HepG2 (cell line): Measurements from ENCODE around the gene OPRL1. TPM values are rescaled to one million over a fixed set of nuclear protein-coding genes. Genes with fewer than 3 reads are reported as not detected.

Experiments used
- BCLAF1 ChIP-seq: fragments of 450-650 bp; IDR thresholded peaks from 2 replicates; pipeline ENCODE4 v1.6.1; 2017; ENCODE audit warnings: mild to moderate bottlenecking
- E2F5 ChIP-seq: sonication (generic); formaldehyde crosslinking; conservative IDR thresholded peaks from 2 replicates; pipeline ENCODE4 v1.4.0; 2020; ENCODE audit warnings: missing genetic modification reagents
- ETV6 ChIP-seq: sonication (generic); formaldehyde crosslinking; conservative IDR thresholded peaks from 2 replicates; pipeline ENCODE4 v1.4.0; 2020; ENCODE audit warnings: missing genetic modification reagents
- FOXO1 ChIP-seq: sonication (generic); formaldehyde crosslinking; IDR thresholded peaks from 2 replicates; pipeline ENCODE4 v1.4.0; 2020; ENCODE audit warnings: missing genetic modification reagents
- IKZF5 ChIP-seq: IDR thresholded peaks from 2 replicates; pipeline ENCODE4 v1.6.1; 2018; ENCODE audit warnings: missing genetic modification reagents, mild to moderate bottlenecking, missing compliant biosample characterization
- ISX ChIP-seq: sonication (generic); formaldehyde crosslinking; conservative IDR thresholded peaks from 2 replicates; pipeline ENCODE4 v1.5.0; 2020; ENCODE audit warnings: missing genetic modification reagents
- KLF6 ChIP-seq: IDR thresholded peaks from 2 replicates; pipeline ENCODE4 v1.8.0; 2016; ENCODE audit warnings: missing biosample characterization, missing genetic modification reagents
- NFYC ChIP-seq: IDR thresholded peaks from 2 replicates; pipeline ENCODE4 v1.6.1; 2016; ENCODE audit warnings: missing genetic modification reagents, missing compliant biosample characterization
- RNF219 ChIP-seq: sonication (generic); formaldehyde crosslinking; IDR thresholded peaks from 2 replicates; pipeline ENCODE4 v1.5.0; 2020; ENCODE audit warnings: mild to moderate bottlenecking, missing genetic modification reagents
- SAP130 ChIP-seq: IDR thresholded peaks from 2 replicates; pipeline ENCODE4 v1.6.1; 2016; ENCODE audit warnings: low read depth
- SNAPC2 ChIP-seq: sonication (generic); formaldehyde crosslinking; IDR thresholded peaks from 2 replicates; pipeline ENCODE4 v1.8.1; 2022; ENCODE audit warnings: mild to moderate bottlenecking, missing genetic modification reagents
- ZC3H13 ChIP-seq: sonication (generic); formaldehyde crosslinking; IDR thresholded peaks from 2 replicates; pipeline ENCODE4 v1.8.1; 2023; ENCODE audit warnings: mild to moderate bottlenecking, missing genetic modification reagents, moderate library complexity
- ZC3H4 ChIP-seq: sonication (generic); formaldehyde crosslinking; IDR thresholded peaks from 2 replicates; pipeline ENCODE4 v1.4.0; 2020; ENCODE audit warnings: missing genetic modification reagents, borderline replicate concordance
- ZFYVE20 ChIP-seq: sonication (generic); formaldehyde crosslinking; IDR thresholded peaks from 2 replicates; pipeline ENCODE4 v1.8.0; 2023; ENCODE audit warnings: low read depth, mild to moderate bottlenecking, moderate library complexity, missing genetic modification reagents, borderline replicate concordance
- ZNF101 ChIP-seq: sonication (generic); formaldehyde crosslinking; IDR thresholded peaks from 2 replicates; pipeline ENCODE4 v1.4.0; 2020; ENCODE audit warnings: mild to moderate bottlenecking, low read depth, missing genetic modification reagents, borderline replicate concordance
- ZNF17 ChIP-seq: sonication (generic); formaldehyde crosslinking; IDR thresholded peaks from 2 replicates; pipeline ENCODE4 v1.5.0; 2020; ENCODE audit warnings: mild to moderate bottlenecking, missing genetic modification reagents
- ZNF180 ChIP-seq: sonication (generic); formaldehyde crosslinking; IDR thresholded peaks from 2 replicates; pipeline ENCODE4 v1.4.0; 2020; ENCODE audit warnings: low read depth, missing genetic modification reagents, borderline replicate concordance
- ZNF562 ChIP-seq: sonication (generic); formaldehyde crosslinking; IDR thresholded peaks from 2 replicates; pipeline ENCODE4 v1.8.0; 2022; ENCODE audit warnings: missing genetic modification reagents, borderline replicate concordance
- ZNF597 ChIP-seq: sonication (generic); formaldehyde crosslinking; IDR thresholded peaks from 2 replicates; pipeline ENCODE4 v1.5.0; 2020; ENCODE audit warnings: missing genetic modification reagents
- ZNF710 ChIP-seq: sonication (generic); formaldehyde crosslinking; IDR thresholded peaks from 2 replicates; pipeline ENCODE4 v1.5.0; 2020; ENCODE audit warnings: mild to moderate bottlenecking, missing genetic modification reagents, borderline replicate concordance
- ZSCAN29 ChIP-seq: sonication (generic); formaldehyde crosslinking; conservative IDR thresholded peaks from 2 replicates; pipeline ENCODE4 v1.4.0; 2020; ENCODE audit warnings: mild to moderate bottlenecking, missing genetic modification reagents
- polyA plus RNA-seq, 8 experiments: library from polyadenylated mRNA; depleted of rRNA in 3 of 8; stranded (reverse) in 7 of 8; unstranded in 1 of 8; fragments of >200 nt; fragmentation: Illumina TruSeq in 4 of 8; extraction: Trizol in 4 of 8; gene quantifications; 2 replicates each; pipeline versions ENCODE4 v1.2.1 to v1.2.3, GENCODE V29; 2011 to 2016; ENCODE audit warnings: low read depth in 4 of 8, missing spikeins in 1 of 8, mixed read lengths in 1 of 8; ENCODE audit not compliant: insufficient read depth in 1 of 8
- total RNA-seq, 5 experiments: library from RNA; depleted of rRNA; stranded (reverse); fragments of >200 nt; fragmentation: Illumina TruSeq; extraction: Trizol; gene quantifications; 2 replicates each; pipeline ENCODE4 v1.2.3, GENCODE V29; 2016; ENCODE audit warnings: low read depth in 1 of 5

The OPRL1 gene
- total and polyA plus RNA-seq, 2 of the 13 experiments (the other 11 are each of a cell fraction or from before 2014, with no cell fraction given), result 0.35 to 0.71 TPM

GRCh38 chr20:64062276-64062595 is 17.6 kb upstream of the OPRL1 start (continued):
- TF ChIP-seq FOXO1 (CRISPR knock-in tag) (no peak; the same call in 1 of the 2 replicates), ZNF180 (CRISPR knock-in tag) (no peak), ZFYVE20 (CRISPR knock-in tag) (0 out of 2 replicates have a peak, but pooled peaks have one; percentile 68), BCLAF1 (no peak), ZNF597 (no peak), SNAPC2 (no peak), ZNF101 (CRISPR knock-in tag) (no peak), ZNF710 (no peak), ZC3H13 (no peak), ETV6 (CRISPR knock-in tag) (no peak), ZC3H4 (CRISPR knock-in tag) (peak; percentile 86; the same call in 1 of the 2 replicates), E2F5 (CRISPR knock-in tag) (no peak), NFYC (peak; percentile 1; the same call in 1 of the 2 replicates), IKZF5 (no peak), ISX (CRISPR knock-in tag) (0 out of 2 replicates have a peak, but pooled peaks have one; percentile 19), ZNF17 (CRISPR knock-in tag) (no peak), ZSCAN29 (peak; percentile 11; the same call in 1 of the 2 replicates), SAP130 (no peak), RNF219 (CRISPR knock-in tag) (no peak), KLF6 (CRISPR knock-in tag) (no peak), ZNF562 (CRISPR knock-in tag) (no peak)
